GM18519 (cell line): ENCODE data around the gene PDE3B.
A peak's percentile ranks its signal among the peaks of the same experiment; 100 is the strongest.
"Not testable (repeated sequence)": the region's sequence is repeated elsewhere in the genome, so short reads cannot be mapped to it uniquely, and the experiment has no call there.

Experiments
- ATAC-seq: cut with Tn5 transposase; IDR thresholded peaks from one replicate; pipeline ENCODE4 v1.9.1; 2021; ENCODE audit warnings: mild to moderate bottlenecking, moderate library complexity; ENCODE audit not compliant: unreplicated experiment, low FRiP score

Gene PDE3B

GRCh38 chr11:14740539-14740938 is 96.9 kb downstream of the PDE3B start:
- ATAC-seq = not testable (repeated sequence)

GRCh38 chr11:14741195-14741594 is 97.6 kb downstream of the PDE3B start:
- no peak for ATAC-seq

- ATAC-seq = no peak
These were observed 99.4 kb downstream of the PDE3B start for GRCh38 chr11:14742849-14743559.

- ATAC-seq = not testable (repeated sequence)
These were observed 100.1 kb downstream of the PDE3B start for GRCh38 chr11:14743667-14744066.

GRCh38 chr11:14746857-14747395 is 103.3 kb downstream of the PDE3B start:
- no peak for ATAC-seq

- ATAC-seq = no peak
These were observed 104.5 kb downstream of the PDE3B start for GRCh38 chr11:14748090-14748489.

- ATAC-seq = no peak
These were observed 107.3 kb downstream of the PDE3B start for GRCh38 chr11:14750911-14751310.

GRCh38 chr11:14751975-14752407 is 108.4 kb downstream of the PDE3B start:
- ATAC-seq = no peak

GRCh38 chr11:14755140-14755539 is 111.5 kb downstream of the PDE3B start:
- ATAC-seq = no peak

- ATAC-seq = no peak
These were observed 112.7 kb downstream of the PDE3B start for GRCh38 chr11:14756349-14756748.

GRCh38 chr11:14759300-14760012 is 115.9 kb downstream of the PDE3B start:
- not testable (repeated sequence) for ATAC-seq

GRCh38 chr11:14764179-14764578 is 120.6 kb downstream of the PDE3B start:
- peak; percentile 22 for ATAC-seq

GRCh38 chr11:14764579-14765527 is 121.2 kb downstream of the PDE3B start:
- peak; percentile 95 for ATAC-seq

GRCh38 chr11:14766585-14766984 is 123.0 kb downstream of the PDE3B start:
- no peak for ATAC-seq

GRCh38 chr11:14768526-14769188 is 125.1 kb downstream of the PDE3B start:
- ATAC-seq = peak; percentile 38

- no peak for ATAC-seq
These were observed 130.2 kb downstream of the PDE3B start for GRCh38 chr11:14773755-14774154.

- no peak for ATAC-seq
These were observed 131.1 kb downstream of the PDE3B start for GRCh38 chr11:14774721-14775120.

GRCh38 chr11:14775897-14776296 is 132.3 kb downstream of the PDE3B start:
- no peak for ATAC-seq

- not testable (repeated sequence) for ATAC-seq
These were observed 134.9 kb downstream of the PDE3B start for GRCh38 chr11:14778460-14778859.

GRCh38 chr11:14783788-14784187 is 140.2 kb downstream of the PDE3B start:
- ATAC-seq = no peak
